HG03378 (cell line): ENCODE data around the gene DST.

Experiments used
- ATAC-seq: cut with Tn5 transposase; IDR thresholded peaks from one replicate; pipeline ENCODE4 v1.9.1; 2021; ENCODE audit warnings: mild to moderate bottlenecking, moderate library complexity; ENCODE audit not compliant: unreplicated experiment

Gene DST

GRCh38 chr6:56445818-56446217, 196.9 kb downstream of the DST start:
- no peak for ATAC-seq

- no peak for ATAC-seq
These were observed 197.8 kb downstream of the DST start for GRCh38 chr6:56444855-56445254.

- ATAC-seq, result no peak
These were observed 202.1 kb downstream of the DST start for GRCh38 chr6:56440551-56440981.

GRCh38 chr6:56437171-56437900, 205.4 kb downstream of the DST start:
- ATAC-seq, result no peak

GRCh38 chr6:56435754-56436153, 206.9 kb downstream of the DST start:
- no peak for ATAC-seq

GRCh38 chr6:56435326-56435725, 207.4 kb downstream of the DST start:
- no peak for ATAC-seq

DNA sequence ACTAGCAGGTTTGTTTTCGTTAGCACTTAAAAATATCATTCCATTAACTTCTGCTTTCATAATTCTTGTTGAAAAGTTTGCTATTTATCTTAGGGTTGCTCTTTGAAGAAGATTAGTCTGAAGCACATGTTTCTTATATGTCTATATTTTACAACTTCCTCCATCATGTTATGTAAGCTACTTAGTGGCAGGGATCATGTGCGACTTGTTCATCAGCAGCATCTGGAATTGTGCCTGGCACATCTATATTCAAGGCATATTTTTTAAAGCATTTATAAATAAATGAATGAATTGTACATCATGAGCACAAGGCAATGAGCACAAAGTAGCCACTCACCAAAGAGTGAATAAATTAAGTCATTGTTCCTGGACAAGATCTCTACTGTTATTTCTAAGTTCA, 208.1 kb downstream of the DST start:
- no peak for ATAC-seq

- no peak for ATAC-seq
These were observed 209.6 kb downstream of the DST start for GRCh38 chr6:56433119-56433518.

- ATAC-seq, result no peak
These were observed 210.5 kb downstream of the DST start for GRCh38 chr6:56432194-56432593.

DNA sequence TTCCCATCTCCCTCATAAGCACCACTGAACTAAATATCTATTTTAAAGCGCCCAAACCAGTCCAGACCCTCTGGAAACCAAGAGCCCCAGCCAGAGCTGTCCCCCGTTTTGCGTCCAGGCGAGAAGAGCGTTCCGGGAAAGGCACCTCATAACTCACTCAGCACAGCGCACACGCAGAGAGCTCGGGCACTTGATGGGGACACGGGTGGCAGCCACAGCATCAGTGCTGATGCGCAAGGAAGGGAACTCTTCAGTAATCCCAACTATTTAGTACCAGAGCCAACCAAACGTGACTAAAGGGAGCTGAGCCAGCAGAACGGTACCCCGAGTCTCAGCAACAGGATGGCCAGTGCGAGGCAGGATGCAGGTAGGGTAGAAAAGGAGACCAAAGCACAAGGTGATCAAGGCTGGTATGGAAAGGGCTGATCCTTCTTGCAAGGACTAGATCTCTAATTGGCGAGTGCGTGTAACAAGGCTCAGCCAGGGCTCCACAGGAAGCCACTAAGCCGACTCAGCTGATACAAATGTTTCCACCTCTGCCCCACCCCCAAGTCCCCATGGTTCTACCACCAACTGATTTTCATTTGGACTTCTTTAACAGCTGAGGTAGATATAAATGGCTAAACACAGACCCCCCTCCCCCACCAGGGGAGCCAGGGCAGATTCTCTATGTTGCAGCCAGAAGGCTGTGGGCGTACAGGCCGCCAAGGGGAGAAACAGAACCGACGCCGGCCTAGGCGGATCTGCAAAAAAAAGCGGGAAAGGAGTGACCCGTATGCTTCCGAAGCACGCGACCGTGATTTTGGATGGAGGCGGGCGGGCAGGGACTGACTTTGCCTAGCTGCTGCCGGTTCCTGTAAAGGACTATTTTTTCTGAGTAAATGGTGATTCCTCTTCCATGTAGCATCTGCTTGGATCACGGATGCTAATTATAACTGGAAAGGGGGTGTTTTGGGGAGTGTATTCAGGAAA, 211.8 kb downstream of the DST start:
- ATAC-seq, result no peak

GRCh38 chr6:56424542-56425083, 218.1 kb downstream of the DST start:
- no peak for ATAC-seq

DNA sequence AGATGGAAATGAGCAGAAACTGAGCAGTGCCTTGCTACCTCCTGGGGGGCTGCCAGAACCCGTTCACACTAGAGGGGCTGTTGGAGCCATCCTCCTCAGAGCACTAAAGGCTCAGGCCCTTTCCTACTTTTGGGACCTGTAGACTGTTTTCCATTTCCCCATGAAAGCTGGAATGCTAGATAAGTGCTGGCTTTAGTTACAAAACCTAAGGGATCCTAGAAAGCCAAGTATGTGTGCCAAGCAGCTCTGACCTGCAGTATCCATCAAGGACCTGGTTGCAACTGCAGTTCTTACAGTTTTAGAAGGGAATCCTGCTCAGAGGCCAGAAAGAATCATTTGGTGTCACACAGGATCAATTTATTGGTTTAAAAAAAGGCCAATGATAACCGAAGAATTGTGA, 218.6 kb downstream of the DST start:
- no peak for ATAC-seq

- ATAC-seq, result no peak
These were observed 222.4 kb downstream of the DST start for GRCh38 chr6:56420296-56420695.

DNA sequence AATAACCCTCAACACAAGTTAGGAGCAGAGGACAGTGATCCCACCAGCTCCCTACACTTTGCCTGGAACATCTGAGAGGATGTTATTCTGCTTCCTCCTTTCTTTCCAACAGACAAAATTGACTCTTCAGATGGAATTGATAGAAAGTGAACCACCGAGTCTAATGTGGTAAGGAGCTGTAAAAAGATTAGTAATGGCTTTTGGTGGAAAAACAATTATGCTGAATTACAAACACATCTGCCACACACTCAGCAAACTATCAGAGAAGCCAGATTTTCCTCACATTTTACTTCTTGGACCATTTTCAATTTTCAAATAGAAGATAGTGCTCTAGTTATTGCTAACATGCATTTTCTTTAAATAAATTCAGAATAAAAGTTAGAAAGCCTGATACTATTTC, 223.5 kb downstream of the DST start:
- ATAC-seq, result no peak

- no peak for ATAC-seq
These were observed 224.9 kb downstream of the DST start for GRCh38 chr6:56417823-56418222.

DNA sequence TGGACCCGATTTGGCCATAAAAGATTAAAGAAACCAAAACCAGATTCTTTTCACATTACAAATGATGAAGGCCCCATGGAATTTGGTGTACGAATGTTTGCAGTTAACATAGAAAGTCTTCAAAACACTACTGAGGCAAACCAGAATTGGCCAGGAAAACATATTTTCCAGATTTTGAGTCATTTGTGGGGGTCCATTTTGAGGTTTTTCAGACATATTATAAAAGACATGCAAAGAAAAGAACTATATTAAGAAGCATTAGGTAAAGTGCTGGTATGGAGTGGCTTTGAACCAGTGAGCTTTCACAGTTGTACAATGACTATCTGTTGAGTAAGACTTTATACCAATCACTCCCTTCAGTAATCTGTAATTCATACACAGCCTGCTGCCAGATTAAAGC, 226.4 kb downstream of the DST start:
- no peak for ATAC-seq

DNA sequence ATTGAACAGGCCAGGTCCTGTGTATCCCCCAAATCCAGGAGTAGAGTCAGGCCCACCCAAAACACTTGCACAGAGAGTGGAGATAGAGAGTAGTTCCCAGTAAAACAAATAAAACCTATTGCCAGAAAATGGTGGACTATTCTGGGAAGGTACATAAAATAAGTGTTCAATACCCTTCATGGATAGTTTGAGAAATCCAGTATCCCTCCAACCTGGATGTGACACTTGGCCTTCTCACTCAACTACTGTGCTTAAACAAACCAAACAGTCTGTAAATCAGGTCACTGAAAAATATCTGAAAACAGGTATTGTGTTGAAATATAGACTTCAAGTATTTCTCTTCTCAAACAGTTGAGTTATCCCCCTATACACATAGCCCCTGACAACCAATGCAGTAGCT, 233.7 kb downstream of the DST start:
- no peak for ATAC-seq
